SIG-M5 treated with dmso at 0.1 percent for 504 hours (cell line): ENCODE measurements around the gene CFAP54.
A peak's percentile ranks its signal among the peaks of the same experiment; 100 is the strongest.

Experiments used
- DNase-seq: peaks from one replicate; lab custom pipeline; 2025; ENCODE audit not compliant: unreplicated experiment; lab: John Stamatoyannopoulos, UW

Gene CFAP54

GRCh38 chr12:96879301-96879700 lies 389.9 kb downstream of the CFAP54 start:
- no peak for DNase-seq

- no peak for DNase-seq
Observed at GRCh38 chr12:96880220-96880619, 390.8 kb downstream of the CFAP54 start.

DNA sequence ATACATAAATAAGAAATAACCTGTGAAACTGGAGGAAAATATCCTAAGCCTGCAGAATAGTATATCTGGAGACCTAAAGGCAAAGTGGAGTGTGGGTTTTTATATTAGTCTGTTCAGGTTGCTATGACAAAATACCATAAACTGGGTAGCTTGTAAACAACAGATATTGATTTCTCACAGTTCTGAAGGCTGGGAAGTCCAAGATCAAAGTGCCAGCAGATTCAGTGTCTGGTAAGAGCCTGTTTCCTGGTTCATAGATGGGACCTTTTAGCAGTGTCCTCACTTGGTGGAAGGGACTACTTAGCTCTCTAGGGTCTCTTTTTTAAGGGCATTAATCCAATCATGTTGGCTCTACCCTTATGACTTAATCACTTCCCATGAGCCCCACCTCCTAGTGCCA lies 392.2 kb downstream of the CFAP54 start:
- no peak for DNase-seq

- DNase-seq, result no peak
Observed at GRCh38 chr12:96882862-96883261, 393.5 kb downstream of the CFAP54 start.

GRCh38 chr12:96883571-96883970 lies 394.2 kb downstream of the CFAP54 start:
- DNase-seq, result no peak

- no peak for DNase-seq
Observed at GRCh38 chr12:96886998-96887677, 397.8 kb downstream of the CFAP54 start.

DNA sequence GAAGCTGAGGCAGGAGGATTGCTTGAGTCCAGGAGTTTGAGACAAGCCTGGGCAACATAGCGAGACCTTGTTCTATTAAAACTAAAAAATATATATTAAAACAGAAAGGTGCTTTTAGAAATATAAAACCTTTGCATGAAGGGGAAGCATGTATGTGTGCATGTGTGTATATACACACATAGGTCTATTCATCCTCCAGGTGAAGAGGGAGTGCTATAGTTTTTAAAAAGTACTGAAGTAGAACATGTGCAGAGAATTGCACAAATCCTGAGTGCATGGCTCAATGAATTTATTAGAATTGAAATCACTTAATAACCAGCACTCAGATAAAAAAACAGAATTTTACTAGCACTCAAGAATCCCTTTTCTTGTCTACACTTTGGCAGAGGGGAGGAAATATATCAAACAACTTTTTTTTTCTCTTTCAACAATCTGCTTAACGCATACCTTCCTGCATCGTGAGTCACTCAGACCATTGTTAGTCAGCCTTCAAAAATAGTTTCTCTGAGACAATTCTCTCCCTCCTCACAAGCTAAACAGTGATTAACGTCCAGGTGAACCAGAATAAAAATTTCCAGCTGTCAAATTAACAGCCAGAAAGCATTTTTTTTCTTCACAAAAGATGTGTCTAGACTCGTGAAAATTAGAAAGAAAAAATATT lies 400.0 kb downstream of the CFAP54 start:
- DNase-seq, result no peak

DNA sequence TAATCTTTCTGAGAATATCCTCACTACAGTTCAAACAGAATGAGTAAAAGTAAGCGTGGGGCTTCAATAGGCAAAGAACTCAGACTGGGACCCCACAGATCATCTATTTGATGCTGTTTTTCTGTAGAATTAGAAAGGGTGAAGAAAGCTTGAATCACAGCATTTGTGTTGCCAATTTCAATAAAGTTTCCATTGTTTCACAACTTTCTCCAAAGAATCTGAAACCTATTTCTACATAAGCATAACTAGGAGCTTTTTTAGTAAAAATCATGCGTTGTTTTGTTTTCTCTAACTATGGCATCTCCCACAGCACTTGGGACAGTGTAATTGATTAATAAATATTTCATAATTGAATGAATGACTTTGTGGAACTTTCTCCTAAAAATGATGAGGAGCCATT lies 401.0 kb downstream of the CFAP54 start:
- DNase-seq, result no peak

DNA sequence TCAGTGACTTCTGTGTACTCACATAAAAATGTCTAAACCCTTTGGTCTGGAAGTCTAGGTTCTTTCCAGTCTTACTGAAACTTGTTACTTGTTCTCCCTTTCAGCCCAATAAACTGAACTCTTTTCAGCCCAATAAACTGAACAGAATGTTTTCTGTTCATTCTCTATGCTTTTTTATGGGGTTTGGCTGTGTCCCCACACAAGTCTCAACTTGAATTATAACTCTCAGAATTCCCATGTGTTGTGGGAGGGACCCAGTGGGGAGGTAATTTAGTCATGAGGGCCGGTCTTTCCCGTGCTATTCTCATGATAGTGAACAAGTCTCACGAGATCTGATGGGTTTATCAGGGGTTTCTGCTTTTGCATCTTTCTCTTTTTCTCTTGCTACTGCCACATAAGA lies 402.7 kb downstream of the CFAP54 start:
- no peak for DNase-seq

DNA sequence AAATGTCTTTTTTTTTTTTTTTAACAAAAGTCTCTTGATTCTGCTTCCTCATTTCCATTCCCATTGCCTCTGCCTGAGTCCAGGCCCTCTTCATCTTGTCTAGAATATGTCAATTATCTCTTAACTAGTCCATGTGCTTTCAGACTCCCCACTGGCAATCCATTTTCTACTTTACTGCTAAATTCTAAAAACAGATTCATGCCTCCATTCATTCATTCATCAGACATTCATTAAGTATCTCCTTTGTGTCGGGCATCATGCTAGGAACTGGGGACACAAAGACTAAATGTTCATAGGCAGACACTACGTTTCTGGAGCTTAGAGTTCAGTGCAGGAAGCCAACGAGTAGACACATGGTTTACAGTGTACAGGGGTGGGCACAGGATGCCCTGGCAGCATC lies 408.0 kb downstream of the CFAP54 start:
- no peak for DNase-seq

GRCh38 chr12:96901175-96901574 lies 411.8 kb downstream of the CFAP54 start:
- DNase-seq, result no peak

DNA sequence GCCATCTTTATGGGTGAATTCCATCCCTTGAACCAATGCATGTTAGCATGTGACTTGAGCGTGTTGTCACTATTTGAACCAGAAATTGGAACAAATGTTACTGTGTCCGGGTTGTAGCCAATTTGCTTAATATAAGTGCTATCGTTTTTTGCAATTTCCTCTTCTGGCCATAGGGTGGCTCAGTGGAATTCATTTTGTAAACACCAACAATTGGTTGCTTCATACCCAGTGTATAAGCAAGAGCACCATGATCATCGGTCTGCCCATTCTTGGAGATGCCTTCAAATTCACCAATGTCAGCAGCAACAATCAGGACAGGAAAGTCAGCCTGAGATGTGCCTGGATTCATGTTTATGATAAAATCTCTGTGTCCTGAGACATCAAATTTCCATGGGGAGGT lies 412.7 kb downstream of the CFAP54 start:
- DNase-seq, result peak; percentile 42

- DNase-seq, result no peak
Observed at GRCh38 chr12:96906498-96906848, 417.1 kb downstream of the CFAP54 start.

GRCh38 chr12:96906849-96907670 lies 417.7 kb downstream of the CFAP54 start, which contains the start of gene NEDD1:
NEDD1 (plus strand) TSS chr12:96907257; CDS start chr12:96909760, 2,503 bp downstream.
- peak; percentile 52 for DNase-seq

DNA sequence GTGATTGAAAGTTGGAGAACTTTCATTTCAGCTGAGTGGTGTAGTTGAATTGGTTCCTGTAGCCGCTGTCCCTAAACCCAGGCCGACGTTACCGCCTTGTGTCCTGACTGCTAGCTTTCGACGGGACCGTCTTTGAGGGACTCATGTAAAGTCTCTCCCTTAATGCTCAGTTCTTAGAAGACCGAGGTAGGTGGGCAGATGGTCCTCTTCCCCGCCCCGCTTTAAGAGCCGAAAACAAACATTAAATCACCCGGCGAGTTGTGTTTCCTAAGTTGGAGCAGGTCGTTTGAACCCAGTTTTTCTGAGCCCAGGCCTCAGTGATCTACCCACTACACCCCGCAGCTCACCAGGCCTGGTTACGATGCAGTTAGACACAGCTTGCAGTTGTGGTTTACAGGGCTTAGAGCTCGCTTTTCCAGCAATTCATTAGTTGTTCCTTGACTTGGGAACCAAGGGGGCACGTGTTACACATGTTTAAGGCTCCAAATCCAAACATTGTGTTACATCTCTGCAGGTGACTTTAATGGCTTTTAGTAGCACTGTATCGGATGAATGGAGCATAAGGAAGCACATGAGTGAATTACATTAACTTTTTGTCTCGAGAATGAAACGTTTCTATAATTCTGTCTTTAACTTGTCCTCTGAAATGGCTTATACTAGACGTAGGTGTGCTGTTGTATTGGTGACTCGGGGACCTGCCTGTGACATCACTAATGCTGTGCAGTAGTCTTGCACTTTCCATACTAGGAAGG lies 418.5 kb downstream of the CFAP54 start:
- DNase-seq, result peak; percentile 21

GRCh38 chr12:96908423-96908675 lies 419.0 kb downstream of the CFAP54 start:
- no peak for DNase-seq

DNA sequence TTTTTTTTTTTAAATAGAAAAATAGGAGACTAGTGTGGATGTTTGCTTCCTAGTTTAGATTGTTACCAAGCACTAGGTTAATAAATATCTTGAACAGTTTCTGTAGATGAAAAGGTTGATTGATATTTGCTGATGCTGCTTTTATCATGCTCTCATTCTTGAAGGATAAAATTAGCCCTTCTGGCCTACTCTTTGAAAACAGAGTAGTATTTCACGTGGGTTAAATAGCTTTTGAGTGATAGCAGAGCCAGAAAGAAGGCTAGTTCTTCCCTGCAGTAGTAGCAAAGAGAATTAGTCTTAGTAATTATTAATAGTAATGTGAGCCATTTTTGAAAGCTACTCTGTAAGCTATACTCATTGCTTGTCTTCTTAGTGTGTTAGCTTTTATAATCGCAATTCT lies 422.9 kb downstream of the CFAP54 start:
- DNase-seq, result no peak

GRCh38 chr12:96912943-96913342 lies 423.6 kb downstream of the CFAP54 start:
- DNase-seq, result no peak

DNA sequence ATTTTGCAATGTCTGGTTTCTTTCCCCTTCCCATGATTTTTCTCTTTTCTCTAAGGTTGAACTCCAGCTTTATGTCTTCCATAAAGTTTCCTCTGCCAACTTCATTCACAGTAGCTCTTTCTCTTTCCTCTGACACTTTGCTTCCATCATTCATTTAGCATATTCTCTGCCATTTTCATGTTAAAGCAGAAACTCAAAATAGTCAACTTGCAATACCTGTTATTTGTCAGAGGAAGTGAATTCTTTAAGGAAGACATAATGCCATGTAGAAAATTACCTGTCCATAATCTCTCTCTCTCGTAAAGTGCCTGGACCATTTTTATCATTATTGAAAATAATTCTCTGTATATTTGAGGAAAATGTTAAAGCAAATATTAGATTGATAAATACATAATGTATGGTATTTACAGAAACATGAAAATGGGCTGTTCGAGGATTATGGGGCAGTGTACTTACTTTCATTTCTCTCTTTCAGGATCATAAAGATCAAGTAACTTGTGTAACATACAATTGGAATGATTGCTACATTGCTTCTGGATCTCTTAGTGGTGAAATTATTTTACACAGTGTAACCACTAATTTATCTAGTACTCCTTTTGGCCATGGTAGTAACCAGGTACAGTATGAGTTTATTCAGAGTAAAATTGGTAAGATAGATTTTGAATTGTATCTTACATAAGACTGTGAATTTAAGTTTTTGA lies 430.3 kb downstream of the CFAP54 start:
- peak; percentile 53 for DNase-seq
